Stomach (tissue), 9 donors: ENCODE results near the gene PSD. TPM values are rescaled to one million over a fixed set of nuclear protein-coding genes. Genes with fewer than 3 reads are reported as not detected.

ENCODE experiments used
- DNase-seq, 2 donors: peaks; one replicate each; pipeline versions ENCODE4 v3.0.0 to v3.0.0-alpha.2; 2013 to 2019
- H3K27ac ChIP-seq, 5 donors: fragments of 200-600 bp in 4 of 5; sonication (generic) in 4 of 5; one replicate each; pipeline ENCODE4 v1.5.1; 2013 to 2019; ENCODE audit warnings: mild to moderate bottlenecking in 1 of 5, moderate library complexity in 1 of 5
- H3K27me3 ChIP-seq, 3 donors: fragments of 200-600 bp; sonication (generic); one replicate each; pipeline ENCODE4 v1.5.1; 2017 to 2019; ENCODE audit warnings: mixed run types in 1 of 3
- H3K36me3 ChIP-seq, 4 donors: fragments of 200-600 bp; sonication (generic); 1 replicate in 3 of 4; 2 replicates in 1 of 4; pipeline ENCODE4 v1.5.1; 2016 to 2019
- H3K4me1 ChIP-seq, 4 donors: fragments of 200-600 bp; sonication (generic); one replicate each; pipeline ENCODE4 v1.5.1; 2016 to 2019
- H3K4me3 ChIP-seq, 4 donors: fragments of 200-600 bp; sonication (generic) in 3 of 4; one replicate each; pipeline ENCODE4 v1.5.1; 2016 to 2019; ENCODE audit warnings: mild to moderate bottlenecking in 1 of 4
- H3K9me3 ChIP-seq, 4 donors: fragments of 200-600 bp; sonication (generic); one replicate each; pipeline ENCODE4 v1.5.1; 2016 to 2019
- CTCF ChIP-seq, 7 experiments: fragments of 450-650 bp in 4 of 7; fragments of 200-600 bp in 3 of 7; sonication (generic) in 3 of 7; IDR thresholded peaks; one replicate each; pipeline ENCODE4 v1.5.1; 2016 to 2019; ENCODE audit warnings: antibody characterized with exemption in 7 of 7, control low read depth in 2 of 7, mild to moderate bottlenecking in 1 of 7
- EP300 ChIP-seq: sonication (generic); formaldehyde crosslinking; IDR thresholded peaks from one replicate; pipeline ENCODE4 v1.6.1; 2017; ENCODE audit warnings: antibody characterized with exemption
- POLR2A ChIP-seq, 4 donors: fragments of 450-650 bp; IDR thresholded peaks; one replicate each; pipeline ENCODE4 v1.6.1; 2016; ENCODE audit warnings: antibody characterized with exemption in 4 of 4, control low read depth in 2 of 4, mild to moderate bottlenecking in 1 of 4, moderate library complexity in 1 of 4
- POLR2AphosphoS5 ChIP-seq, 3 donors: sonication (generic); formaldehyde crosslinking; IDR thresholded peaks; one replicate each; pipeline ENCODE4 v1.6.1; 2016; ENCODE audit warnings: antibody characterized with exemption in 3 of 3
- WGBS, 5 donors: extraction: QIAGEN DNeasy Blood & Tissue Kit in 3 of 5; methylation state at CpG; one replicate each; pipeline versions ENCODE4 v1.1.5 to v1.1.7; 2013 to 2018; 5-methylcytosine and 5-hydroxymethylcytosine counted together
- intact Hi-C: fragments of 100-400 bp; cut with DNase I; formaldehyde crosslinking; loops from one replicate; pipeline ENCODE4 v1.15.1; 2023; ENCODE audit warnings: low total_unique reads
- polyA plus RNA-seq, 3 donors: library from polyadenylated mRNA; stranded (reverse); fragments of 200-250 nt; gene quantifications; one replicate each; pipeline ENCODE4 v1.2.3, GENCODE V29; 2013
- total RNA-seq, 5 donors: library from RNA; depleted of rRNA; stranded (reverse); fragments of >200 nt; gene quantifications; one replicate each; pipeline versions ENCODE4 v1.1.0 to v1.2.3, GENCODE V29; 2014 to 2016
- donor health status: healthy with polysubstance abuse.
- donor health status: Bipolar disorder and iron deficiency.
- donor health status: healthy.

The PSD gene
- total and polyA plus RNA-seq, 8 donors: 2.2 to 74.7 (median 24.5) TPM

GRCh38 chr10:102452672-102453340 lies 34.2 kb upstream of the PSD start:
- intact Hi-C loops: no loop called here
- Histone ChIP-seq H3K4me3 (no peak overlapping the region), H3K9me3 (no peaks in the 10 kb centered on the region), H3K27ac (peak overlapping the region in 4 of 5 donors; percentile 41 to 94 (median 62)), H3K27me3 (no peaks in the 10 kb centered on the region), H3K4me1 (peaks cover 0 to 57% (median 29%) of the 10 kb centered on the region in 4 donors), H3K36me3 (peaks cover 0 to 12% (median 5%) of the 10 kb centered on the region in 4 donors)
- 49 to 54% (median 53%) methylated on average over 3 of the region's 3 CpGs for WGBS, 5 donors
- TF ChIP-seq EP300: no peak
- no peak for TF ChIP-seq POLR2AphosphoS5 (IDR thresholded peaks at IDR 0.05)
- TF ChIP-seq POLR2A (IDR thresholded peaks at IDR 0.05): no peak
- TF ChIP-seq CTCF (IDR thresholded peaks at IDR 0.05): no peak
- DNase-seq: no peak

- Histone ChIP-seq H3K4me1 (peaks cover 0 to 55% (median 29%) of the 10 kb centered on the region in 4 donors), H3K27ac (peak within 1 kb of the TSS; percentile 82 to 94 (median 92)), H3K27me3 (no peaks in the 10 kb centered on the region), H3K4me3 (peak within 1 kb of the TSS; percentile 71 to 91 (median 82)), H3K9me3 (no peaks in the 10 kb centered on the region), H3K36me3 (peaks cover 0 to 12% (median 5%) of the 10 kb centered on the region in 4 donors)
- DNase-seq: peak in 1 of 2 donors; percentile 71
- TF ChIP-seq POLR2A (IDR thresholded peaks at IDR 0.05): no peak
- no peak for TF ChIP-seq EP300
- no peak for TF ChIP-seq POLR2AphosphoS5 (IDR thresholded peaks at IDR 0.05)
- no peak for TF ChIP-seq CTCF (IDR thresholded peaks at IDR 0.05)
- WGBS, 5 donors: 16 to 20% (median 17%) methylated on average over 19 to 28 of the region's 28 CpGs
- intact Hi-C loops: no loop called here
These were observed 32.8 kb upstream of the PSD start, which contains the start of gene C10orf95 for GRCh38 chr10:102451105-102451969. TSS of gene C10orf95 (minus strand) at chr10:102451543. CDS start at chr10:102451093, 450 bp downstream.

DNA sequence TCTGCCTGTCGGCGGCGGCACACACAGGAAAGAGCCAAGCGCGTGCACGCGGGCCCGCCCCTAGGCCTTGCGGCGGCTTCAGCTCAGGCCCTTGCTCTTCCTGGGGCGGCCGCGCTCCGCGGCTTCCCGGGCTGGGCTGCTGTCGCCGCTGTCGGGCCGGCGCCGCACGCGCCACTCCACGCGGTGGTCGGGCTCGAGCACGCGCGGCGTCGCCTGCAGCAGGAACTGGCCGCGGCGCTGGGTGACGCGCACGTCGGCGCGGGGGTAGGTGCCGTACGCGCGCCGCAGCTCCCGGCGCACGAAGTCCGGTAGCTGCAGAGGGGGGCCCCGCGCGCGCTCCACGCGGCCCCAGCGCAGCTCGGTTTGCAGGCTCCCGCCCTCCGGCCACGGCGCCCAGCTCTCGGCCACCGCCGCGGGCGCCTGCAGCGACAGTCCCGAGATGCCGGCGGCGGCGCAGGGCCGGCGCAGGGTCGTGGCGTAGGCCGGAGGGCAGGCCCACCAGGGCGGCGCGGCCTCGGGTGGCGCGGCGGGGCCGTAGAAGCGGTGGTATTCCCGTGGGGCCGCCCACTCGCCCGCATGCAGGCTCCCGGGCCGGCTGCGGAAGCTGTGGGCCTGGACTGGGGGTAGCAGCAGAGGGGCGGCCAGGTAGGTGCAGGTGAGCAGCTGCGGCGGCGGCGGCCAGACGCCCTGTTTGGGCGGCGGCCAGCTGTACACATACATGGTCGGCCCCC lies 32.0 kb upstream of the PSD start:
- H3K27me3 ChIP-seq: no peaks in the 10 kb centered on the region
- H3K27ac ChIP-seq: peak overlapping the region; percentile 82 to 94 (median 92)
- peak; percentile 90 to 96 for DNase-seq
- TF ChIP-seq CTCF (IDR thresholded peaks at IDR 0.05): no peak
- peak in 2 of 3 donors; percentile 67 to 69 for TF ChIP-seq POLR2AphosphoS5 (IDR thresholded peaks at IDR 0.05)
- TF ChIP-seq EP300: no peak
- peak in 1 of 4 donors; percentile 16 for TF ChIP-seq POLR2A (IDR thresholded peaks at IDR 0.05)
- peak overlapping the region; percentile 71 to 91 (median 82) for H3K4me3 ChIP-seq
- peaks cover 0 to 5% (median 2%) of the 10 kb centered on the region in 4 donors for H3K36me3 ChIP-seq
- 0 to 1% (median 1%) methylated on average over 21 to 104 of the region's 104 CpGs for WGBS, 5 donors
- intact Hi-C loops: no loop called here
- peaks cover 0 to 47% (median 29%) of the 10 kb centered on the region in 4 donors for H3K4me1 ChIP-seq
- H3K9me3 ChIP-seq: no peaks in the 10 kb centered on the region

DNA sequence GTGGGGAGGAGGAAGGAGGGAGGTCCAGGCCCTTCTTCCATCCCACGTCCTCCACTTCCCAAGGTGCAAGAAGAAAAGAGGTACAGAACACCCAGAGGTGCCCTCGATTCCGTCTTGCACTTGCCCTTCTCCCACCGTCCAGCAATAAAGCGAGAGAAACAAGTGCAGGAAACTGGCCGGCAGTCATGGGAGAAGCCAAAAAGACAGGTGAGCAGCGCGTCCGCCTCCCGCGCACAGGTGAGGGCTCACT lies 31.5 kb upstream of the PSD start:
- Histone ChIP-seq H3K9me3 (no peaks in the 10 kb centered on the region), H3K27me3 (no peaks in the 10 kb centered on the region), H3K4me1 (peaks cover 0 to 47% (median 29%) of the 10 kb centered on the region in 4 donors), H3K36me3 (no peaks in the 10 kb centered on the region), H3K4me3 (peak overlapping the region; percentile 71 to 91 (median 82)), H3K27ac (peak overlapping the region; percentile 82 to 94 (median 92))
- 0 to 1% (median 1%) methylated on average over 11 of the region's 11 CpGs for WGBS, 5 donors
- intact Hi-C loops: no loop called here
- TF ChIP-seq CTCF (IDR thresholded peaks at IDR 0.05): no peak
- no peak for TF ChIP-seq POLR2A (IDR thresholded peaks at IDR 0.05)
- TF ChIP-seq EP300: no peak
- no peak for DNase-seq
